Left ventricle myocardium superior (tissue), 1 donor: Measurements from ENCODE around the gene FAM20C. TPM values are rescaled to one million over a fixed set of nuclear protein-coding genes. Genes with fewer than 3 reads are reported as not detected.
"Not testable (repeated sequence)": the region's sequence is repeated elsewhere in the genome, so short reads cannot be mapped to it uniquely, and the experiment has no call there.

ENCODE experiments used
- ATAC-seq: fragments of 200-7000 bp; cut with Tn5 transposase; one replicate; pipeline ENCODE4 v1.9.1; 2020; ENCODE audit warnings: mild to moderate bottlenecking, moderate library complexity
- DNase-seq: peaks from one replicate; pipeline ENCODE4 v3.0.0-alpha.2; 2020
- intact Hi-C: fragments of 100-400 bp; cut with micrococcal nuclease; formaldehyde crosslinking; loops from one replicate; pipeline ENCODE4 v1.11.0; 2022
- total RNA-seq: library from RNA; stranded (reverse); fragmentation: NEBNext Ultra II Directional; extraction: Animal tissue kit (Norgen Biotek cat#: 25700); gene quantifications from one replicate; pipeline ENCODE4 v1.2.1, GENCODE V29; 2021
- donor health status: DM: no; HTN: yes; CAD: no; lungs with severe emphysema.

Gene FAM20C
- total RNA-seq, 1 donor from 2014 or later, result 23.8 TPM

DNA sequence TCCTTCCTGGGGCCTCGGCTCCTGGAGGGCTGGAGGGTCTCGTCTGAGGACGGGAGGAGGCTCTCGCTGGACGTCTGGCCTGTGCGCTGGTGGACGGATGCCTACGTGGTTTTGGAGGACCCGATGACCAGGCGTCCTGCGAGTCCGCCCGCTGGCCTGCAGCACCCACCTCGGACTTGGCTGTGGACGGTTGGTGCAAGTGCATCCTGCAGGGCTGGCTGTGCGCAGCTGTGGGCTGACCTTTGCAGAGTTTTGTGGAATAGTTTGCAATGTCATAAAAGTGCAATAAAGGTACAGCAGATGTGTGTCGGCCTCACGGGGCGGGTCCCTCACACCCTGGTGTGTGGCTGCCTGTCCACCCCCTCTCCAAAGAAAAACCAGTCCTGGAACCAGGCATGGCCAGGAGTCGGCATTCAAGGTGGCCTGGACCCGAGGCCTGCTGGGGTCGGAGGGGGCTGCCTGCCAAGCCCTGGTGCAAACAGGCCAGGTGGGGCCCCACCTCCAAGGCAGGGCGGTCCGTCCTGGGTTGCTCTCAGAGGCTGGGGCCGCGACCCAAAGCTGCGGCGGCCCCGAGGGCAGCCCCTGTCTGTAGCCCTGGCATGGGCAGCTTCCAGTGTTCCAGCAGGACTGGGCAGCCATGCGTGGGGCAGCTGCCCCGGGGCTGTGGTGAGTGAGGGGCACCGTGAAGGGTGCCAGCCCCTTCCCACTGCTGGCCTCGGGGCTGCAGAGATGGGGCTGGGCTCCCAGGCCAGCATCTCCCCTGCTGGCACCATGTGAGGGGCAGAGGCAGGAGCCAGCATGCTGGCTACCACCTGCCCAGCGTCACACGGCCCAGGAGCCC is 68.3 kb downstream of the FAM20C start:
- intact Hi-C loops, result no loop called here
- ATAC-seq (peak; percentile 10), DNase-seq (peak; percentile 21)

DNA sequence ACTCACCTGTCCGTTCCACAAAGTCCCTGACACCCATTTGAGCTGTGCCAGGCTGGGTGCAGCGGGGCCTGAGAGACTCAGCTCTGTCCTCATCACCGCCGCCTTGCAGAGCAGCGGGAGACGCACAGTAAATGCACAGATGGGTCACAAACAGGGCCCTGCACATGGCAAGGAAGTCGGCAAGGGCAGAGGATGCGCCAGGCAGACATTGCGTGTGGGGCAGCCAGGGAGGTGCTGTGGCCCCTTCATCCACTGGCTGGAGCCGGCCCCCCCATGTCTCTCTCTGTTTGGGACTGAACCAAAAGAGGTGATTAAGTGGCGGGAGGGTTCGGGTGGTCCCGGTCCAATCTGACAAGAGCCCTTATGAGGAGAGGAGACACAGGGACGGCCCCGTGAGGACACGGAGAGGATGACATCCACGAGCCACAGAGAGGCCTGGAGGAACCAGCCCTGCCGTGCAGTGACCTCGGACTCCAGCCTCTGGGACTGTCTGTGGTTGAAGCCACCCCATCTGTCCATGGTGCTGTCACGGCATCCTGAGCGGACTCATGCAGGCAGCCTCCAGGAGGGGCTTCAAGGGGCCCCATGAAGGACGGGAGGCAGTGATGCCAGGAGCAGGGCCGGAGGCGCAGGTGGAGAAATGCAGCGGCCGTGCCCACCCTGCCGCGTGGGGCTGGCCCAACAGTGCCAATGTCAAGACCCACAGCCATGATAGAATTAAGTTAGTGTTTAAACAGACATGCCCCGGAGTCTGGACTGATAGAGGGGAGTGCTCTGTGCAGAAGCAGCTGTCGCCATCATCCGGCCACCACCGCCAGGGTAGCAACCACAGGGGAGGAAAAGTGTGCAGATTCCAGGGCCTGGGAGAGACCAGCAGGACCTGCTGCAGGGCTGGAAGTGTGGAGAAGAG is 69.2 kb downstream of the FAM20C start:
- intact Hi-C loops, result no loop called here
- ATAC-seq, result no peak
- peak; percentile 25 for DNase-seq

DNA sequence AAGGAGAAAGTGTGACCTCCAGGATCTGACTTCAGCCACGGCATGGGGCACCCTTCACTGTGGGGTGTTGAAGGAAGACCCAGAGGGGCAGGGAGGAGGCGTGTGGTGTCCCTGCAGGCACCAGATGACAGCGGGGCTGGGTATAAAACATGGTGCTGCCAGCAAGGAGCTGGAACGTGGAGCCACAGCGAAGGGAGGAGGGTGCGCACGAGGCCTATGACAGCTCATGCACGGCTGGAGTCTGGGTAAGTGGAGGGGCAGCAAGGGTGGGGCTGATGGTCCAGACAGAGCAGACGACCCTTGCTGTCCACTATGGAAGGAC is 69.8 kb downstream of the FAM20C start:
- intact Hi-C loops, result no loop called here
- no peak for DNase-seq

DNA sequence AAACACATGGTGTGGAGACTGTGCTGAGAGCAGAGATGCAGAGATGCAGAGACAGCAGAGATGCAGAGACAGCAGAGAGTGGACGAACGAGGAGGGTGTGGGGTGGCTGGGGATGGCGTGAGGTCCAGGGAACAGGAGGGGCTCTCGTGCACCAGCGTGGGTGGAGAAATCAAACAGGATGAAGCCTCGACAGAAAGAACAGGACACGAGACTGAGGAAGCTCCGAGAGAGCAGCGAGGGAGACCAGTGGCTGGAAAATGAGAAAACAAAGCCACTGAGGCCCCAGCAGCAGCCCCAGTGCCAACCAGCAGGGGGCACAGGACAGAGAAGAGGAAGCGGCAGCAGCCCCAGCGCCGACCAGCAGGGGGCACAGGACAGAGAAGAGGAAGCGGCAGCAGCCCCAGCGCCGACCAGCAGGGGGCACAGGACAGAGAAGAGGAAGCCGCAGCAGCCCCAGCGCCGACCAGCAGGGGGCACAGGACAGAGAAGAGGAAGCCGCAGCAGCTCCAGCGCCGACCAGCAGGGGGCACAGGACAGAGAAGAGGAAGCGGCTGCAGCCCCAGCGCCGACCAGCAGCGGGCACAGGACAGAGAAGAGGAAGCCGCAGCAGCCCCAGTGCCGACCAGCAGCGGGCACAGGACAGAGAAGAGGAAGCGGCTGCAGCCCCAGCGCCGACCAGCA is 70.4 kb downstream of the FAM20C start:
- DNase-seq, result peak; percentile 21
- intact Hi-C loops, result not testable (repeated sequence)

More for the DNA sequence above, 69.8 kb downstream of the FAM20C start:
- ATAC-seq, result no peak

DNA sequence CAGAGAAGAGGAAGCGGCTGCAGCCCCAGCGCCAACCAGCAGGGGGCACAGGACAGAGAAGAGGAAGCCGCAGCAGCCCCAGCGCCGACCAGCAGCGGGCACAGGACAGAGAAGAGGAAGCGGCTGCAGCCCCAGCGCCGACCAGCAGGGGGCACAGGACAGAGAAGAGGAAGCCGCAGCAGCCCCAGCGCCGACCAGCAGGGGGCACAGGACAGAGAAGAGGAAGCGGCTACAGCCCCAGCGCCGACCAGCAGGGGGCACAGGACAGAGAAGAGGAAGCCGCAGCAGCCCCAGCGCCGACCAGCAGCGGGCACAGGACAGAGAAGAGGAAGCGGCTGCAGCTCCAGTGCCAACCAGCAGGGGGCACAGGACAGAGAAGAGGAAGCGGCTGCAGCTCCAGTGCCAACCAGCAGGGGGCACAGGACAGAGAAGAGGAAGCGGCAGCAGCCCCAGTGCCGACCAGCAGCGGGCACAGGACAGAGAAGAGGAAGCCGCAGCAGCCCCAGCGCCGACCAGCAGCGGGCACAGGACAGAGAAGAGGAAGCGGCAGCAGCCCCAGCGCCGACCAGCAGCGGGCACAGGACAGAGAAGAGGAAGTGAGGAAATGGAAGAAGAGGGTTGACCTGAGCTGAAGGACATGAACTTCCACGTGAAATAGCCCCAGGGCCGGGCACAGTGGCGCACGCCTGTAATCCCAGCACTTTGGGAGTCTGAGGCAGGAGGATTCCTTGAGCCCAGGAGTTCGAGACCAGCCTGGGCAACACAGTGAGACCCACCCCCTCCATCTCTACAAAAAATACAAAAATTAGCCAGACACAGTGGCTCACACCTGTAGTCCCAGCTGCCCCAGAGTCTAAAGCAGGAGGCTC is 71.3 kb downstream of the FAM20C start:
- ATAC-seq, intact Hi-C loops: not testable (repeated sequence)
- DNase-seq, result peak; percentile 45

More for the DNA sequence above, 70.4 kb downstream of the FAM20C start:
- ATAC-seq, result not testable (repeated sequence)

DNA sequence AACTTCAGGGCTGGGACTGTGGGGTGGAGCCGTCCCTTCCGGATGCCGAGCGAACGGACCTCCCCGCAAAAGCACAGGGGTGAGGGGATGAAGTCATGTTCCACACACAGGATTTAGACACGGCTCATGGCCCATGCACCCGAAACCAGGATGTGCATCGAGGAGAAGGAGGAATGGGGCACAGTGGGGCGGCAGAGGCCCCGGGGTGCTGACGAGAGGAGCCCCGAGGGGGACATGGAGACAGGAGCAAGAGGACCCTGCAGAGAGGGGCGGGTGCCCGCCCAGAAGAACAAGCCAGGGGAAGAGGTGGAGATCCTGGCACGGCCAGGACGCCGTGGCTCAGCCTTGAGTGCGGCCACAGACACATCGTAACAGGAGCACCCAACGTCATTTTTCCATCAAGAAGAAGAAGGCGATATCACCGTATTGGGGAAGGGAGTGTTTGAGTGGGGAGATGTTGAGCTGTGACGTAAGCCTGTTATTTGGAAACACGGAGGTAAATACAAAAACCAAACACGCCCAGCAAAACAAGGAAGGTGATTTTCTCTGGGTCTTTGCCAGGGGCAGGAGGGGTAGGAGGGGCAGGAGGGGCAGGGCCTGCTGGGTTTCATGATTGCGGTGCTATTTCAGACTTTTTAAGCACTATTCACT is 72.3 kb downstream of the FAM20C start:
- ATAC-seq (no peak), DNase-seq (peak; percentile 20)
- intact Hi-C loops, result no loop called here

DNA sequence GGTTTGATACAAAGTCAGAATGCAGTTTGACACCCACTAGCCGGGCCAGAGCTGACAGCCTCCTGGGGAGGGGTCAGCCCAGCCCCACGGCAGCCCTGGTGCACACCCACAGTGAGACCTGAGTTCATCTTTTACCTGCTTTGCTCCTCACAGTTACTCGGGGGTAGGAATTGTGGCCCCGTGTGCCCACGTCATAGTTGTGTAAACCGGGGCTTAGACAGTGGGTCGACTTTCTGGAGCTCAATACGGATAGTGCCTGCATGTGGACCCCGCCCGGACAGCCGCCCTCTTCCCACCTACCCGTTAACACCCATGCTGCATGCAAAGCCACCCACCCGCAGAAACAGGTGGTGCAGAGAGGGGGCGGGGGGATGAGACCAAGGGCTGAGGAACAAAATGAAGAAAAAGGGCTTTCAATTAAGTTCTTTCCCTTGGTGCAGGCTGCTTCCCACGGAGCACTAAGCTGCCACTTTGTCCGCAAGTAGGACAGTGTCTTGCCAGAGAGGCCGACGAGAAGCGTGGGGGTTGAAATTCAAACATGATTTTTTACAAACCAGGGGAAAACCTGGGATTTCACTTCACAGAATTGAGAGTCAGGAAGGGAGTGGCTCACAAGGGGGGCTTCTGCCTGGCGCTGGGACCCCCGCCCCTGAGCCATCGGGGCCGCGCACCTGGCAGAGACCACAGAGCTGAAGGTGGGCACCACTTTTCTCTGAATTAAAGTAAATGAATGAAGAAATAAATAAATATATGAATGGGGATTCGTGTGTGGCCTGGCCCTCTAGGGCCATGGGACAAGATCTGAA is 73.0 kb downstream of the FAM20C start:
- ATAC-seq (no peak), DNase-seq (peak; percentile 10)

DNA sequence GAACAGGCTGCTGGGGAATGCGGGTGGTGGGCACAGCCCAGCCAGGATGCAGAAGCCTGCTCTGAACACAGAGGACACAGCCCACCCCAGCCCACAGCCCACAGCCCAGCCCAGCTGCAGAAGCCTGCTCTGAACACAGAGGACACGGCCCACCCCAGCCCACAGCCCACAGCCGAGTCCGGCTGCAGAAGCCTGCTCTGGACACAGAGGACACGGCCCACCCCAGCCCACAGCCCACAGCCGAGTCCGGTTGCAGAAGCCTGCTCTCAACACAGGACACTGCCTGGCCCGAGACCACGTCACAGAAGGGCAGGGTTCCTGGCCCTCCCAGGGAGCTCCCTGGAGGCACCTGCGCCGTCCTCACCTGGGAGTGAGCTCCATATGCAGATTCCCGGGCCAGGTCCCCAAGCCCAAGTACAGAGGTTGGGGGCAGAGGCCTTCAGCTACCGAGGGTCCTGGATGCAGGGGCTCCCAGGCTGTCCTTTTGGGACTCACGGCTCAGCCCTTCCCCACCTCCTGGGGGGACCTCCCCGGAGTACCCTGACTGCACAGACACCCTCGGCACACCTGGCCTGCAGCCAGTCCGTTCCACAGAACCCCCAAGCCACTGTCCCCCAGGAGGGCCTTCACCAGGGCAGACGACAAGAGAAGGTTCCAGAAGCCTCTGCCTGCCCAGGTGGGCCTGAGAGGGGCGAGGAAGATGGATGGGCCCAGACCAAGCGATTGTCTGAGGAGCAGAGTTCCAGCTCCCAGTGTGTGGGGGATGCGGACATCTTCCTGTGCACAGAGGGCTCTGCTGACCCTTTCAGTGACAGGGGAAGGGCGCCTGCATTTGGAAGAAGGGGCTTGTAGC is 73.9 kb downstream of the FAM20C start:
- intact Hi-C loops, result no loop called here
- ATAC-seq (no peak), DNase-seq (peak; percentile 23)

More for the DNA sequence above, 73.0 kb downstream of the FAM20C start:
- intact Hi-C loops, result no loop called here

DNA sequence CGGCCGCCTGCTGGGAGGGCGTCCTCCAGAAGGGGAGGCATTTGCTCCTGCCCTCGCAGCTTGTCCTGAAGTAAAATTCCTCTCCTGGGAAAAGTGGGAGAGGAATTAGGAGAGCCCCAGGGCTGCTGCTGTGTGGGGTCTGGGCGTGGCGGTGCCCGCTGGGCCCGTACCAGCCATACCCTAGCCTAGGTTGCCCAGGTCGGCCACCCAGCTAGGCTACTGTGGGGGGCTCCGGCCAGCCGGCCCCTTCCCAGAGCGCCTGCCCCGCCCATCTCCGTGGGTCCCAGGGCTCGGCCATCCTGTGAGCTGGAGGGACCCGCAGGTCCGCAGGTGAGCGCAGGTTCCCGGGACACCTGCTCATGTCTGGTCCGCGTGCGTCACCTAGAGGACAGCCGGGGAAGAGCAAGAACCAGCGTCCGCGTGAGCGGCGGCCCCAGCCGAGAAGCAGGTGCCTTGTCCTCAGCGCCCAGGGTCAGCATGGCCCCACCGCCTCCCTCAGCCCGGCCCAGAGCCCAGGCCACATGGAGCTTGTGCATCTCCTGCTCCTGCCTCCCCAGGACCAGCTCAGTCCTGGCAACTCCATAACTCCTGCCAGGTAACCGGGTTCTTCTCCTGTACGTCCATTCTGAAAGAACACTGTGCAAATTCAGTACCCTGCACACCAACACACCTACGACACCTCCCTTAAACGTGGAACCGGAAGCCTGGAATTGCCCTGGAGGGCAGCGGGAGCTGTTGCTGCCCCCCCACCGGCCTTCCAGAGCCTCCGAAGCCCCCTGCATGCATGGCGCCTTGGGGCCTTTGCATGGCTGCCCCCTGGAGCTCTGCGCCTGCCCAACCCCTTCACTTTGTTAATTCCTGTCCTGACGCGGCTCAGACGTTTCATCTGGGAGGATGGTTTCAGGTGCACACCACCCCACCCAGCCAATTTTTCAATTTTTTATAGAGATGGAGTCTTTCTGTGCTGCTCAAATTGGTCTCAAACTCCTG is 74.8 kb downstream of the FAM20C start:
- DNase-seq (peak; percentile 40), ATAC-seq (peak; percentile 38)
- intact Hi-C loops, result no loop called here

DNA sequence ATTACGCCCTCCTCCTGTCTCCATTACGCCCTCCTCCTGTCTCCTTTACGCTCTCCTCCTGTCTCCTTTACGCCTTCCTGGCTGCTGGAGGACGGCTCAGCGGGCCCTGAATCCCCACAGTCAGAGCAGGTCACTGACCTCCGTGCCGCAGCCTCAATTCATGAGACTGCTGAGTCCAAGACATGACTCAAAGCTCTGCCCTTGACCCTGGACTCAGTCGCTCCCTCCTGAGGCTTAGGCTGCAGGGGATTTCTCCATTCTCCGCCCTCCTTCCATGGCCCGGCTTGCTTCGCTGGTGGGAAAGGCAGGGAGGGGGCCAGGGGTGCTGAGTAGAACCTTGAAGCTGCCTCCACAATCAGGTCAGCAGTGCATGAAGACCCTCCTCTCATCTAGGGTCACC is 76.6 kb downstream of the FAM20C start:
- ATAC-seq, result no peak
- intact Hi-C loops, result no loop called here
- no peak for DNase-seq

DNA sequence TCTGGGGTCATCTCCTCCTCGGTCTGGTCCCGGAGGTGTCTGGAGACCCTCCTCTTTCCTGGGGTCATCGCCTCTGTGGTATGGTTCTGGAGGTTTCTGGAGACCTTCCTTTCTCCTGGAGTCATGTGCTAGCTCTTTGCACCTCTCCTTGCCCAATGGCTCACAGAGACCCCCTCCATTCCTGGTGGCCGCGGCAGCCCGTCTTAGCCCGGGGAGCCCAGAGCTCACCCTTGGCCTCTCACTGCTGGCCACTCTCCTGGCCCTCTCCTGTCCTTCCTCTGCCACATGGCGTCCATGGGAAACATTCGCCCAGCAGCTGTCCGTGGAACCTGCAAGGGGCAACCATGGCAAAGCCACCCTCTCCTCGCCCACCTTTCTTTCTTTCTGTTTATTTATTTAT is 77.3 kb downstream of the FAM20C start:
- ATAC-seq, result no peak
- intact Hi-C loops, result no loop called here

DNA sequence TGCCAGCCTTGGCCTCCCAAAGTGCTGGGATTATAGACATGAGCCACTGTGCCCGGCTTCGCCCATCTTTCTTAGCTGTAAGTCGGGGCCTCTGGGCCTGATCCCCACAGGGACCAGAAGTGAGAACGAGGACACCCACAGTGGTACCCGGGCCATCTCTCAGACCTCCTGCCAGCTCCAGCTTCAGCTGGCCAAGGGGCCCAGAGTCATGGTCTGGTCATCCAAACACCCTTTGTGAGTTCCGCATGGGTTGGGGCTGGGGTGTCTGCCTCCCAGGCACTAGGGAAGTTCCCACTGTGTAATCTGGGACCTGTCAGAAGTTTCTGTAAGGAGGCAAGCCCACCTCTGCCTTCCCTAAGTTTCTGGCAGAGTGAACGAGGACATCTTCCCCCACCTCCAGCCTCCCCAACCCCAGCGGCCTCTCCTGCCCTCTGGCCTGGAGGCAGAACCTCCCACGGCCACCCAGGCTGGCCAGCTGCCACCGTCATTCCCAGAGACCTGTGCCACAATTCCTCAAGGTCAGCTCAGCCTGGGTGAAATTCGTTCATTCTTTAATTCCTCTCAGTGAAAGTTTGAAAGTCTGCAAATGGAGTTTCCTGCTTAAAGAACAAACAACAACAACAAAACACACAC is 78.1 kb downstream of the FAM20C start:
- intact Hi-C loops, result no loop called here
- DNase-seq, result no peak
- ATAC-seq, result no peak

More for the DNA sequence above, 77.3 kb downstream of the FAM20C start:
- DNase-seq, result no peak

DNA sequence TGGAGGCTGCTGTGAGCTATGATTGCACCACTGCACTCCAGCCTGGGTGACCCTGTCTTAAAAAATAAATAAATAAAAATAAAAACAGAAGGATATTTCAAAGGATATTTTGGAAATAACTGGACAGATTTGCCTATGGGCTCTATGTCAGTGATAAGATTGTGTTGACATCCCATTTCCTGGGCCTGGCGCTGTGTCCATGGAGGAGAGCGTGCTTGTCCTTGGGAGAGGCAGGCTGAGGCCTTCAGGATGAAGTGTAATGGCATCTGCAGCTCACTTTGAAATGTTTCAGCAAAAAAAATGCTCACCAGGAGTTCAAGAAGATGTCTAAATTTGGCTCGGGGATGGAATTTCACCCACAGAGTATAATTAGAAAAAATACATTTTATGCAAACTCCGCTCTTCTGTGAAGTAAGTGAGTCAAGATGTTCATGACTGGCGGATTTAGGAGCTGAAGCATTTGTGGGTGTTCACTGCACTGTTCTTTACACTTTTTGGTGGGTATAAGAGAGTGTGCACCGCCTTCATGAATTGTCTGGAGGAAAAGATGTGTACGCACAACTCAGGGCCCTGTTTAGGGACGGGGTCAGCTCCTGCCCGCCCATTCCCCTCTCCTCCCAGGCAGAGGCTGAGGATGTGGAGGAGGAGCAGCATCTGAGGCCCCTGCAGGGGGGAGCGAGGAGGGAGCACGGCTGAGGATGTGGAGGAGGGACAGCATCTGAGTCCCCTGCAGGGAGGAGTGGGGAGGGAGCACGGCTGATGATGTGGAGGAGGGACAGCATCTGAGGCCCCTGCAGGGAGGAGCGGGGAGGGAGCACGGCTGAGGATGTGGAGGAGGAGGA is 79.1 kb downstream of the FAM20C start:
- peak; percentile 9 for DNase-seq
- intact Hi-C loops, result no loop called here
- ATAC-seq, result no peak

DNA sequence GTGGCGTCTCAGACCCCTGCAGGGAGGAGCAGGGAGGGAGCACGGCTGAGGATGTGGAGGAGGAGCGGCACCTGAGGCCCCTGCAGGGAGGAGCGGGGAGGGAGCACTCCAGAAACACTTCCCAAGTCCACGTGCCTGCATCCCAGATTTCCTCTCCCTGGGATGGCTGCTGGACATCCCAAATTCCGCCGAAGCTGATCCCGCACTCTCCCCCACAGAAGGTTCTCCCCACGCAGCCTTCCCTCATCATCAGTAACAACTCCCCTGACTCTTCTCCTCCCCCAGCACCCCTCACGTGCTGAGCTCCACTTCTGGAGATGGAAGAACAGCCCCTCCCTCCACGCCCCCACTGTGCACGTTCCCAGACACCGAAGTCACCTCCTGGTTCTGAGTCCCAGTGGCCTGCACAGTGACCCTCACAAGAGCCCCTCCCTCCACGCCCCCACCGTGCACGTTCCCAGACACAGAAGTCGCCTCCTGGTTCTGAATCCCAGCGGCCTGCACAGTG is 79.8 kb downstream of the FAM20C start:
- intact Hi-C loops, result no loop called here
- ATAC-seq (no peak), DNase-seq (no peak)
